Type B pancreatic cell (in vitro differentiated cells): ENCODE results near the gene DNAJC21. TPM values are rescaled to one million over a fixed set of nuclear protein-coding genes. Genes with fewer than 3 reads are reported as not detected.

Experiments used
- DNase-seq: peaks from one replicate; pipeline ENCODE4 v3.0.0; 2021; ENCODE audit warnings: mixed read lengths; ENCODE audit not compliant: unreplicated experiment; ENCODE audit errors: extremely low spot score
- H3K27ac Mint-ChIP-seq: 2 replicates; pipeline ENCODE4 v1.8.0; 2021; ENCODE audit warnings: mild to moderate bottlenecking, mixed read lengths
- H3K27me3 Mint-ChIP-seq: 2 replicates; pipeline ENCODE4 v1.8.0; 2021; ENCODE audit warnings: mixed read lengths
- H3K36me3 Mint-ChIP-seq: 2 replicates; pipeline ENCODE4 v1.8.0; 2021; ENCODE audit warnings: mixed read lengths
- H3K4me1 Mint-ChIP-seq: one replicate; pipeline ENCODE4 v1.8.0; 2021; ENCODE audit warnings: mixed read lengths; ENCODE audit not compliant: unreplicated experiment
- H3K4me3 Mint-ChIP-seq: 2 replicates; pipeline ENCODE4 v1.8.0; 2021; ENCODE audit warnings: mild to moderate bottlenecking, mixed read lengths
- H3K9me3 Mint-ChIP-seq: 2 replicates; pipeline ENCODE4 v1.8.0; 2021; ENCODE audit warnings: mixed read lengths
- total RNA-seq: library from RNA; stranded (reverse); gene quantifications from 2 replicates; pipeline ENCODE4 v1.2.1, GENCODE V29; 2021; ENCODE audit warnings: low replicate concordance
- TF ChIP-seq, protein P1 (sequence below): fragments of 200-600 bp; sonication (generic); conservative IDR thresholded peaks from 2 replicates; pipeline ENCODE4 v1.5.0; 2021; ENCODE audit warnings: antibody characterized with exemption, mild to moderate bottlenecking

The DNAJC21 gene
- total RNA-seq, 1 donor from 2014 or later, result 46.6 TPM

DNA sequence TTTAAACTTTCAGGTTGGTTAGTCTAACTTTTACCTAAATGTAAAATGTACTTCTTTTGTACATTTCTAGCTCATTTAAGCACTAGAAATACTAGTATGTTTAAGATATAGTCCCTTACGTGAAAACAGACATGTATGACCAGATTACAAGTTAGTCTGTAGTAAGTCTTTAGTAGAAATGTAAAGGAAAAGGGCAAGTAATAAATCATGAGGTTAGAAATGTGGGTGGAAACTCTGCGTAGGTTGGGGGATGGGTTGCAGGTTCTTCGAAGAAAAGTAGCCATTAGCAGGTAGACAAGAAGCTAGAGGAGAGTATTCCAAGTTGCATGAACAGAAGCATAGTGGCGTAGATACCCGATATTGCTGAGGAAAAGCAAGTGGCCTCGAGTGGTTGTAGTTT lies 36.9 kb upstream of the DNAJC21 start:
- no peaks in the 10 kb centered on the region for H3K9me3 Mint-ChIP-seq
- H3K4me3 Mint-ChIP-seq, result no peak overlapping the region
- no peak overlapping the region for H3K27ac Mint-ChIP-seq
- no peak for DNase-seq
- TF ChIP-seq, protein P1, sequence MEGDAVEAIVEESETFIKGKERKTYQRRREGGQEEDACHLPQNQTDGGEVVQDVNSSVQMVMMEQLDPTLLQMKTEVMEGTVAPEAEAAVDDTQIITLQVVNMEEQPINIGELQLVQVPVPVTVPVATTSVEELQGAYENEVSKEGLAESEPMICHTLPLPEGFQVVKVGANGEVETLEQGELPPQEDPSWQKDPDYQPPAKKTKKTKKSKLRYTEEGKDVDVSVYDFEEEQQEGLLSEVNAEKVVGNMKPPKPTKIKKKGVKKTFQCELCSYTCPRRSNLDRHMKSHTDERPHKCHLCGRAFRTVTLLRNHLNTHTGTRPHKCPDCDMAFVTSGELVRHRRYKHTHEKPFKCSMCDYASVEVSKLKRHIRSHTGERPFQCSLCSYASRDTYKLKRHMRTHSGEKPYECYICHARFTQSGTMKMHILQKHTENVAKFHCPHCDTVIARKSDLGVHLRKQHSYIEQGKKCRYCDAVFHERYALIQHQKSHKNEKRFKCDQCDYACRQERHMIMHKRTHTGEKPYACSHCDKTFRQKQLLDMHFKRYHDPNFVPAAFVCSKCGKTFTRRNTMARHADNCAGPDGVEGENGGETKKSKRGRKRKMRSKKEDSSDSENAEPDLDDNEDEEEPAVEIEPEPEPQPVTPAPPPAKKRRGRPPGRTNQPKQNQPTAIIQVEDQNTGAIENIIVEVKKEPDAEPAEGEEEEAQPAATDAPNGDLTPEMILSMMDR, result no peak
- H3K4me1 Mint-ChIP-seq, result peaks cover 16% of the 10 kb centered on the region
- H3K27me3 Mint-ChIP-seq, result no peaks in the 10 kb centered on the region
- H3K36me3 Mint-ChIP-seq, result no peaks in the 10 kb centered on the region

DNA sequence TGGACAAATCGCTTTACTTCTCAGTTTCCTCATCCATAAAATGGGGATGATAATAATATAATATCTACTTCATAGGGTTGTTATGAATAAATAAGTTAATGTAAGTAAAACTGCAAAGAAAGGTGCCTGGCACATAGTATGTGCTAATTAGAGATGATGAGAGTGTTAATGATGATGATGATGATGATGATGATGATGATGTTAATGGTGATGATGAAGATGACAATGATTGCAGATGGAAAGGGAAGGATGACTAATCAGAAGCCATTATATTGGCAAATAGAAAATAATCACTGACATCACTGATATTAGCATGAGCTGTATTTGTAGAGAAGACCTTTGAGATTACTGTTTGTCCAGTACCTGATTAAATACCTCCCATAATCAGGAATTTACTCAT lies 34.6 kb upstream of the DNAJC21 start:
- Mint-ChIP-seq H3K4me1 (peaks cover 22% of the 10 kb centered on the region), H3K9me3 (no peaks in the 10 kb centered on the region), H3K27me3 (no peaks in the 10 kb centered on the region), H3K36me3 (no peaks in the 10 kb centered on the region), H3K27ac (no peak overlapping the region), H3K4me3 (no peak overlapping the region)
- no peak for DNase-seq
- TF ChIP-seq, protein P1, result no peak

DNA sequence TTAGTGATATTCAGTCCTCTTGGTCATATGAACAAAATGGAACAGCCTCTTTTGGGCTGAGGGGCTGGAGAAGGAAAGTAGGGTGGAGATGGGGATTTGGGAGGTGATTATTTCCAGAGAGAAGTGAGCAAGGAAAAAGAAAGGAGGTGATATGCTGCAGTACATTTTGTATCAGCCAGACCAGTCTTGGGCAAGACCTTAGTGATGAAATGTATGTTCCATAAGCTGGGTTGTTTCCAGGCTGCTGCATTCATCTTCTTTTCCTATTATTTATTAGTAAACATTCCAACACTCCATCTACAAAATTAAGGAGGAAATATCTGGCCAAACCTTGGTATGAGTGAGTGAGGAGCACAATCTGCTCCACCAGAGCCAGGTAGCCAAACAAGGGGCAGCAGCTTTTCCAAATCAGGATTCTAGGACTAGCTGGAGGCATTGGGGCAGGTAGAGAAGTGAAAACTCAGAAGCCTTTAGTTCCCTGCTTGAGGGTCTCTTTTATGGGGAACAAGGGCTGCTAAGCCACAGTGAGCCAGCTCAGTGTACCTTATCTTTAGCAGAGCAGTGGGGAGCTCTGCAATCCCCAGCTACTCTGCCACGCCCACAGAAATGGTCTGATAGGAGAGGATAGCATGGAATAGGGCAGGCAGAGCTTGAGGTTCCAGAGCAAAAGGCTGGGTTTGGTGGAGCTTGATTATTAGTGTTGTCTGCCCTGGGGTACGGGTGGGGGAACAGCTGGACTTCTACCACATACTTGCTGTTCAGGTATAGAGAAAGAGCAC lies 33.5 kb upstream of the DNAJC21 start:
- Mint-ChIP-seq H3K4me3 (no peak overlapping the region), H3K36me3 (no peaks in the 10 kb centered on the region), H3K27ac (no peak overlapping the region), H3K4me1 (peaks cover 26% of the 10 kb centered on the region), H3K27me3 (no peaks in the 10 kb centered on the region), H3K9me3 (no peaks in the 10 kb centered on the region)
- TF ChIP-seq, protein P1, result no peak
- DNase-seq, result no peak

DNA sequence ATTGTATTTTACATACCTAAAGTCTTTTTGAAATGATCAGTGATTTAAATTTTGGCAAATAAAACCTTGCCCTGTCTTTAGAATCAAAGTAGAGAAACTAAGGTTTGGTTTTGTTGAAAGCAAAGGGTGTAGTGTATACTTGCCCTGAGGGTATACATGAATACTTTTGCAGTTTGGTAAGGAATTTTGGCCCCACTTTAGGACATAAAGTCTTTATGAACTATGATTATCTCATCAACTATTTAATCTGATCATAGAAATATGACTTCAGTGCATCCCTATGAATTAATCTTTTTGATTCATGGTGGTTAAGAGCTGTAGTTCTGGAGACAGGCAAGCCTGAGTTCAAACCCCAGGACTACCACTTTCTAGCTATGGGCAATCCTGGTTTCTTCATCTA lies 31.7 kb upstream of the DNAJC21 start:
- Mint-ChIP-seq H3K27me3 (no peaks in the 10 kb centered on the region), H3K36me3 (no peaks in the 10 kb centered on the region), H3K9me3 (no peaks in the 10 kb centered on the region), H3K4me3 (no peak overlapping the region), H3K4me1 (peaks cover 11% of the 10 kb centered on the region), H3K27ac (no peak overlapping the region)
- DNase-seq, result no peak
- TF ChIP-seq, protein P1, result no peak

DNA sequence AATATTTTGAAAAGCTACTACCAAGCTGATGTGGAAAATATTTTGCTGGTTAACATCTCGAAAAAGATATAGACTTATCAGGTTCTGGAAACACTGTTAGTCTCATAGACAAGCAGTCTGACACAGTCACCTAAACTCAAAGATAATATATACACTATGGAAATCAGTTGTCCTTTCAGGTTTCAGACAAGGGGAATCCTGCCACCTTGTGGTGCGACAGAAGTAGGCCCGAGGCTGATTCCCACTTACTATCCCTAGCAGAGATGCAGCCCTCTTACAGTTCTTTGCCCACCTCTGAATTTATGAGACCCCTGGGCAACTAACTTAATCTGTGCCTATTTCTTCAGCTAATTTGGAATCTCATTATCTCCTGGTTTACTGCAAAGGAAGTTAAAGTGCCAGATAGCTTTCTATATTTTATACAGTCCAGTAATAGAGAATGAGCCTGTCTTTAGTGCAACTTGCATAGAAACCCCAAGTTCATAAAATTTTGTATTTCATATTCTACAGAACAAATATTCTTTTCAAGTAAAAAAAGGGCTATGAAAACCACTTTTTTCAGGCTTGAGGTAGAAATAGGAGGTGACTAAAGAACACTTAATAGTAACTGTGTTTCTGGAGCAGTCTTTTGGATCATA lies 31.0 kb upstream of the DNAJC21 start:
- H3K27me3 Mint-ChIP-seq, result no peaks in the 10 kb centered on the region
- no peak overlapping the region for H3K4me3 Mint-ChIP-seq
- no peaks in the 10 kb centered on the region for H3K9me3 Mint-ChIP-seq
- no peak overlapping the region for H3K27ac Mint-ChIP-seq
- no peak for DNase-seq
- peaks cover 3% of the 10 kb centered on the region for H3K36me3 Mint-ChIP-seq
- H3K4me1 Mint-ChIP-seq, result peaks cover 10% of the 10 kb centered on the region
- TF ChIP-seq, protein P1, result peak; percentile 93
